Ascending aorta (tissue), 2 donors: ENCODE data around the gene ATOSB. TPM values are rescaled to one million over a fixed set of nuclear protein-coding genes. Genes with fewer than 3 reads are reported as not detected.

Source experiments
- DNase-seq, 2 donors: peaks; one replicate each; pipeline ENCODE4 v3.0.0-alpha.2; 2019; ENCODE audit warnings: low spot score in 2 of 2
- H3K27ac ChIP-seq, 2 donors: fragments of 200-600 bp; sonication (generic); one replicate each; pipeline ENCODE4 v1.5.1; 2016 to 2017; ENCODE audit warnings: mild to moderate bottlenecking in 1 of 2
- H3K27me3 ChIP-seq: fragments of 200-600 bp; sonication (generic); one replicate; pipeline ENCODE4 v1.5.1; 2017
- H3K36me3 ChIP-seq, 2 donors: fragments of 200-600 bp; sonication (generic); one replicate each; pipeline ENCODE4 v1.5.1; 2016
- H3K4me1 ChIP-seq, 2 donors: fragments of 200-600 bp; sonication (generic); one replicate each; pipeline ENCODE4 v1.5.1; 2016 to 2017; ENCODE audit warnings: mild to moderate bottlenecking in 1 of 2
- H3K4me3 ChIP-seq, 2 donors: fragments of 200-600 bp; sonication (generic); one replicate each; pipeline ENCODE4 v1.5.1; 2016 to 2017; ENCODE audit warnings: mild to moderate bottlenecking in 1 of 2
- H3K9me3 ChIP-seq, 2 donors: fragments of 200-600 bp; sonication (generic); one replicate each; pipeline ENCODE4 v1.5.1; 2016
- CTCF ChIP-seq, 3 experiments: fragments of 200-600 bp in 2 of 3; fragments of 450-650 bp in 1 of 3; sonication (generic) in 2 of 3; IDR thresholded peaks; one replicate each; pipeline ENCODE4 v1.5.1; 2016 to 2019; ENCODE audit warnings: antibody characterized with exemption in 3 of 3, mild to moderate bottlenecking in 1 of 3, moderate library complexity in 1 of 3
- intact Hi-C: fragments of 100-400 bp; cut with DNase I; formaldehyde crosslinking; loops from one replicate; pipeline ENCODE4 v1.15.1; 2023
- total RNA-seq: library from RNA; depleted of rRNA; stranded (reverse); fragments of >200 nt; gene quantifications from one replicate; pipeline ENCODE4 v1.1.0, GENCODE V29; 2016

ATOSB gene
- total RNA-seq, 1 donor from 2014 or later = 58.3 TPM

DNA sequence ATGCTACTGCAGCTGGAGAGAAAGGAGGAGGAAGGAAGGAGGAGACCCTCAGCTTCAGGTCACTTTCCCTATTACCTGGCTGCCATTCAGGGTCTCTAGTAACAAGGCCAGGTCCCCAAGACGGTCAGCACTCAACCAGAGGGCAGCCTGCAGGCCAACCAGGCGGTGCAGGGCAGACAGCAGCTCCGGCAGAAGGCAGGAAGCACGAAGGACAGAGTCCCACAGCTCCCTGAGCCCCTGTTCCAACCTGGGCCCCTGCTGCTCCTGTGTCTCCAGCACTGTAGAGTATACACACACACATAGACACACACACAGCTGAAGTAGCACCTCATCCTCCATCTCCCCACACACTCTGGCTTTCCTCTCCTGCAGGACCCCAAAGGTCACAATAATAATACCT lies 37.6 kb downstream of the ATOSB start:
- Histone ChIP-seq H3K4me1 (peaks cover 6 to 10% of the 10 kb centered on the region in 2 donors), H3K27ac (no peak overlapping the region), H3K9me3 (no peaks in the 10 kb centered on the region), H3K27me3 (no peaks in the 10 kb centered on the region), H3K36me3 (no peaks in the 10 kb centered on the region), H3K4me3 (peak overlapping the region in 1 of 2 donors; percentile 81)
- TF ChIP-seq CTCF (IDR thresholded peaks at IDR 0.05) = no peak
- DNase-seq = no peak
- intact Hi-C loops = loop anchor here (10.0 kb wide), 1 partner anchor 423 kb away; the partner anchor contains the start of gene IL11RA

DNA sequence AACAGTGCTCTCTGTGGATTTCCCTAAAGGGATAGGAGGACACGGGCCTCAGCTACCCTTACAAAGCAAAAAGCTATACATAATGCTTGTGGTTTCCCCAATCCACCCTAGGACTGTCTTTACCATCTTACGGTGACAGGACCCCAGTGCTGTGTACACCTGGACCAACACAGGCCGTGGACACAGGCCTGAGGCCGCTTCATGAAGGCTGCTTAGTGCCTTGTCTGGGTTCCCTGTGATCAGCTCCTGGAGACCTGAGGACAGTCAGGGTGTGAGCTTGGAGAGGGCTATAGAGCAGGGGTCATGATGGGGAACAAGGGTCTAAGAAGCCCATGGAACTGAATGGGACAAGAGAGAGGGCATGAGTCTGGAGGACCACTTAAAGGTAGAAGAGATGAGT lies 38.8 kb downstream of the ATOSB start:
- no peaks in the 10 kb centered on the region for H3K9me3 ChIP-seq
- no peak overlapping the region for H3K27ac ChIP-seq
- H3K4me1 ChIP-seq = peaks cover 6 to 10% of the 10 kb centered on the region in 2 donors
- TF ChIP-seq CTCF (IDR thresholded peaks at IDR 0.05) = no peak
- intact Hi-C loops = loop anchor here (10.0 kb wide), 1 partner anchor 422 kb away; the partner anchor contains the start of gene IL11RA
- no peak for DNase-seq
- no peaks in the 10 kb centered on the region for H3K27me3 ChIP-seq
- H3K36me3 ChIP-seq = no peaks in the 10 kb centered on the region
- no peak overlapping the region for H3K4me3 ChIP-seq

GRCh38 chr9:35075358-35075757 lies 40.3 kb downstream of the ATOSB start:
- H3K27me3 ChIP-seq = no peaks in the 10 kb centered on the region
- no peaks in the 10 kb centered on the region for H3K9me3 ChIP-seq
- no peaks in the 10 kb centered on the region for H3K36me3 ChIP-seq
- no peak for DNase-seq
- no peak for TF ChIP-seq CTCF (IDR thresholded peaks at IDR 0.05)
- H3K27ac ChIP-seq = no peak overlapping the region
- H3K4me1 ChIP-seq = peaks cover 14 to 20% of the 10 kb centered on the region in 2 donors
- H3K4me3 ChIP-seq = no peak overlapping the region
- intact Hi-C loops = loop anchor here (10.0 kb wide), 1 partner anchor 421 kb away; the partner anchor contains the start of gene IL11RA

DNA sequence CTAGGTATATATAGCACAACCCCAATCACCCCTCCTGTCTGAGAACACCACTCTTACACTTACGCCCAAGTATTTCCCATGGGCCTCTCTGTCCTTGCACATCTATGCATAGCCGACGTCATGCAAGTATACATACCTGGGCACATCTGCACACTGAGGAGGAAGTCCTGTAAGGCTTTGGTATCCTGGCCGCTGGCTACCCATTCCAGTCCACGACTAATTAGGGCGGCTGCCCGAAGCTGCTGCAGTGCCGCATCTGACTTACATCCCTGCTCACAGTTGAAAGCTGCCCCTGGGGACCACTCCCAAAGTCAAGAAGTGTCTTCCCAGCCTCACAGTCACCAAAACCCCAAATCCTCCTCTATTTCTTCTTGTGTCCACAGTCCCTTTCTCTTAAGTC lies 40.9 kb downstream of the ATOSB start:
- no peaks in the 10 kb centered on the region for H3K9me3 ChIP-seq
- no peak for TF ChIP-seq CTCF (IDR thresholded peaks at IDR 0.05)
- no peaks in the 10 kb centered on the region for H3K36me3 ChIP-seq
- H3K27ac ChIP-seq = no peak overlapping the region
- no peak for DNase-seq
- intact Hi-C loops = loop anchor here (10.0 kb wide), 1 partner anchor 420 kb away; the partner anchor contains the start of gene IL11RA
- no peak overlapping the region for H3K4me3 ChIP-seq
- peaks cover 19 to 25% of the 10 kb centered on the region in 2 donors for H3K4me1 ChIP-seq
- H3K27me3 ChIP-seq = no peaks in the 10 kb centered on the region

- Histone ChIP-seq H3K4me1 (peaks cover 18 to 29% of the 10 kb centered on the region in 2 donors), H3K27ac (no peak overlapping the region), H3K4me3 (no peak overlapping the region), H3K27me3 (no peaks in the 10 kb centered on the region), H3K9me3 (no peaks in the 10 kb centered on the region), H3K36me3 (no peaks in the 10 kb centered on the region)
- DNase-seq = no peak
- TF ChIP-seq CTCF (IDR thresholded peaks at IDR 0.05) = no peak
- intact Hi-C loops = loop anchor here (10.0 kb wide), 1 partner anchor 419 kb away; the partner anchor contains the start of gene IL11RA
Measured at GRCh38 chr9:35074141-35074540, 41.5 kb downstream of the ATOSB start.

DNA sequence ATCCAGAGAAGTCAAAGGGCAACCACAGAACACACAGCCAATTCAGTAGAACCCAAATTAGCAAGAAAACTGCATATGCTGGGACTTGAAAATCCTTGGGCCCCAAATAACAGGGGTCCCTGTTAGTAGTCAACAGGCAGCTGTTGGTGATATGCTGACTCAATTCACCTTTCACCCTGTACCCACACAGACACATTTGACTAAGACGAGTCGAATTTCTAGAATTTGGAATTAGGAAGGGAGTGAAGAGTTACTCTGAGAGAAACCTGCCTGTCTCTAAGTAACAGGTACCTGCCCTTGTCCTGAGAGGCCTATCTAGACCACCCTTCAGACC lies 42.4 kb downstream of the ATOSB start:
- Histone ChIP-seq H3K4me3 (peak overlapping the region; percentile 8 to 79), H3K27me3 (no peaks in the 10 kb centered on the region), H3K9me3 (no peaks in the 10 kb centered on the region), H3K4me1 (peaks cover 17 to 31% of the 10 kb centered on the region in 2 donors), H3K27ac (peak overlapping the region; percentile 100), H3K36me3 (peaks cover 0 to 2% of the 10 kb centered on the region in 2 donors)
- TF ChIP-seq CTCF (IDR thresholded peaks at IDR 0.05) = no peak
- intact Hi-C loops = loop anchor here (2.0 to 10.0 kb wide), 2 partner anchors 90 to 418 kb away; partner anchors contain the start of genes IL11RA and UNC13B
- no peak for DNase-seq
